ENCODE results near the gene METRNL.

Gene METRNL

GRCh38 chr17:83082424-83082823 lies 3.0 kb downstream of the METRNL start:
- DNase-seq (ENCODE audit: low read depth), result no peak
- no peak overlapping the region for H3K4me3 ChIP-seq (ENCODE audit: low read depth, low read length)
- TF ChIP-seq CTCF (IDR thresholded peaks at IDR 0.05; ENCODE audit: low read depth, low read length, missing control alignments), result no peak

- TF ChIP-seq CTCF (IDR thresholded peaks at IDR 0.05; ENCODE audit: low read depth, low read length, missing control alignments), result no peak
These were observed 3.5 kb downstream of the METRNL start for GRCh38 chr17:83082909-83083367.

GRCh38 chr17:83083368-83084201 lies 4.2 kb downstream of the METRNL start:
- no peak for DNase-seq (ENCODE audit: low read depth)
- H3K4me3 ChIP-seq (ENCODE audit: low read depth, low read length), result no peak overlapping the region
- no peak for TF ChIP-seq CTCF (IDR thresholded peaks at IDR 0.05; ENCODE audit: low read depth, low read length, missing control alignments)

More at GRCh38 chr17:83082909-83083367, 3.5 kb downstream of the METRNL start:
- H3K4me3 ChIP-seq (ENCODE audit: low read depth, low read length), result no peak overlapping the region
- DNase-seq (ENCODE audit: low read depth), result no peak

GRCh38 chr17:83084214-83084613 lies 4.8 kb downstream of the METRNL start:
- DNase-seq (ENCODE audit: low read depth), result no peak
- no peak for TF ChIP-seq CTCF (IDR thresholded peaks at IDR 0.05; ENCODE audit: low read depth, low read length, missing control alignments)
- H3K4me3 ChIP-seq (ENCODE audit: low read depth, low read length), result no peak overlapping the region

- no peak for TF ChIP-seq CTCF (IDR thresholded peaks at IDR 0.05; ENCODE audit: low read depth, low read length, missing control alignments)
- DNase-seq (ENCODE audit: low read depth), result no peak
- H3K4me3 ChIP-seq (ENCODE audit: low read depth, low read length), result no peak overlapping the region
These were observed 5.2 kb downstream of the METRNL start for GRCh38 chr17:83084621-83085056.

GRCh38 chr17:83085103-83085502 lies 5.7 kb downstream of the METRNL start:
- TF ChIP-seq CTCF (IDR thresholded peaks at IDR 0.05; ENCODE audit: low read depth, low read length, missing control alignments), result no peak
- no peak overlapping the region for H3K4me3 ChIP-seq (ENCODE audit: low read depth, low read length)
- DNase-seq (ENCODE audit: low read depth), result no peak
